NCI-H2171 (cell line): ENCODE results near the gene SLC46A1.

ENCODE experiments used
- DNase-seq: peaks from one replicate; lab custom pipeline; 2025; lab: John Stamatoyannopoulos, UW

Gene SLC46A1

DNA sequence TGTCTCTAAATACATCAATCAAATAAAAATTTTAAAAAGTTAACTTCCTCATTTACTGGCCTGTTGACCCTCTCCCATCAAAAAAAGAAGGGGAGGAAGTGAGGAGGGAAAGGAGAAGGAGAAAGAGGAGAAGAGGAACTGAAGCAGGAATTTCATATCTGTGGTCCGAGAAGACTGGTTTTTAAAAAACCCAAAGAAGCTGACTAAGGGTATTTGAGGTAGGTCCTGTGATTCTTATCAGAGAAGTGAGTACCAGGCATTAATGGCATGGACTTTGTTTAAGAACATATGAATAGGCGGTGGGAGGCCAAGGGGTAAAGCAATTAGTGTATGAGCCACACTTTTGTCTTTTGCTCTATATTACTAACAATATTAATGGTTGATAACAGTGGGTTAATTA is 2.0 kb downstream of the SLC46A1 start:
- no peak for DNase-seq

DNA sequence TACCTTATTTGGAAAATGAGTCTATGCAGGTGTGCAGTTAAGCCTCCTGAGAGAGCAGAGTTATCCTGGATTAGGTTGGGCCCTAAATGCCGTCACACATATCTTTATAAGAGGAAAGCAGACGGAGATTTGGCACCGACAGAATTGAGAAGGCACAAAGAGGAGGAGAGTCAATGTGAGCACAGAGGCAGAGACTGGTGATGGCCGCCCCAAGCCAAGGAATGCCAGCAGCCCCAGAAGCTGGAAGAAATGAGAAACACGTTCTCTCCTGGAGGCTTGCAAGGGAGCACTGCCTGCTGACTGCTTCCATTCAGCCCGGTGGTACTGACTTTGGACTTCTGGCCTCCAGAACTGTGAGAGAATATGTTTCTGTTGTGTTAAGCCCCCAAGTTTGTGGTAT is 3.2 kb downstream of the SLC46A1 start:
- no peak for DNase-seq

DNA sequence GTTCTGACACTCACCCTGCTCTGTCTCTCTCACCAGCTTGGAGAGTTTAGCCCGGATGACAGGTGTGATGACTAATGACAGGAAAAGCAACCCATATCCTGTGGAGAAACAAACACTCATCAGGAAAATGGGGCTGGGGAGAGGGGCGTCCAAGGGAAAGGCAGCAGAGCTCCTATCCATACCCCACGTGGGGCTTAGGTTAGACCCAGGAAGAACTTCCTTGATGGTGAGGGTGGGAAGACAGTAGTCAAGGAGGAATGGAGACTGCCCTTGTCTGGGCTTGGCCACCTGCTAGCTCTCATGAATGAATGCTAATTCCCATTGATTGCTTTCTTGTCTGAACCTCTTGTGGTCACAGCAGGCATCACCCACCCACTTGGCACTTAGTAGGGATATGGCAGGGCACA is 3.8 kb downstream of the SLC46A1 start:
- DNase-seq = no peak

DNA sequence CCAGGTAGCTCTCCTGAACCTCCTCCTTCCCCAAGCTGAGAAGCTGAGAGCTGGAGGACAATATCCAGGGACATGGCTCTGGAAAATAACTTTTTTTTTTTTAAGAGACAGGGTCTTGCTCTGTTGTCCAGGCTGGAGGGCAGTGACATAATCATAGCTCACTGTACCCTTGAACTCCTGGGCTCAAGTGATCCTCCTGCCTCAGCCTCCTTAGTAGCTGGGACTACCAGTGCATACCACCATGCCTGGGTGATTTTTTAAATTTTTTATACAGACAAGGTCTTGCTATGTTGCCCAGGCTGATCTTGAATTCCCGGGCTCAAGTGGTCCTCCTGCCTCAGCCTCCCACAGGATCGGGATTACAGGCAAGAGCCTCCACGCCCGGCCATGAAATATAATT is 6.2 kb downstream of the SLC46A1 start:
- no peak for DNase-seq

DNA sequence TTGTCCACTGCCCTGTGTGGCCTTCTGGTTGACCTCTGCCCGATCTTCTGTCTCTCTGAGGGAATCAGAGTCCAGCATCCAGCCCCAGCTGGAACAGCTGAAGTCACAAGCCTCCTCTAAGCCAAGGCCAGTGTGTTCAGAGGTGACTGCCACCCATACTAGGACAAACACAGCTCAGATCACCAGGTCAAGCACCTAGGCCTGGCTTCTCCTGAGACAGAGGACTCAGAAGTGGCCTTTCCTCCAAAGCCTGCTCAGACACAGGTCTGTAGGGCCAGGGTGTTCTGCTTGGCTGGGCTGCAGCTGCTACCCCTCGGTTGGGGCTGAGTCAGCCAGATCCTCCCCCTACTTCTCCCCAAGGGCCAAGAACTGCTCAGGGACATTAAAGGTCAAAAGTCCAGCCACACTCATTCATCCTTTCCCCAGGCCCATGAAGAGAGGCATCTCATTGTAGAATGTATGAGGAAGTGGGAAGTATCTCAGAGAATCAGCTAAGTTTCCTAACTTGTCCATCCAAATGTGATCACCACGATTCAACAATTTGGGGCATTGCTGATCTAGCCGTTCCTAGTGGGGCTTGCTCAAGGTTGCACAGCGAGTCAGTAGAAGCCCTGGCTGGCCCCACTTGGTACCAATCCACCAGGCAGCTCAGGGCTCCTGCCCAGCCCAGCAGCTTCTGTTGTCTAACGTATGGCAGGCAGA is 7.6 kb downstream of the SLC46A1 start:
- DNase-seq = no peak

DNA sequence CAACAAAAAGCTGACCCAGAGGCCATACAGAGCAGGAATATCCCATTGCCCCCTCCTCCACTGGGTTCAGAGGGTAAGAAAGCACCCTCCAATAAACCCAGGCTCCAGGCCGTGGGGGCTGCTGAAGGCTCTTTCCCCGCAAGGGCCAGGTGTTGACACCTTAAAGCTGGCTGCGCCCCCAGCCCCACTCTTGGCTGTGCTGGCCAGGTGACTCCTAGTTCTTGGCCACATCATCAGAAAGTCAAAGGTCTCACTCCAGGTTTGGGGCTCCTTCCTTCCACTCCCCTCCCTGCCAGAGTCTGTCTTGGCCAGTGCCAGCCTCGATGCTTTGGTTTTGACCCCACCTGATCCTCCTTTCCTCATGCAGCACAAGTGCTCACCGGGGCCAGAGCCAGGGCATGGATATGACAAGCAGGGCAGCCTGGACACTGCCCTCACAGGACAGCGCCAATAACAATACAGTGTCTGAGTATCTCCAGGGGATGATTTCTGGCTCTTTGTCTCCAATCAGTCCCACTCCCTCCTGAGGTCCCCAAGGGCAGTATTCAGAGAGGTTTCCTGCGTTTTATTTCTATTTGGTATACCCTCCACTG is 8.2 kb downstream of the SLC46A1 start:
- DNase-seq = no peak

DNA sequence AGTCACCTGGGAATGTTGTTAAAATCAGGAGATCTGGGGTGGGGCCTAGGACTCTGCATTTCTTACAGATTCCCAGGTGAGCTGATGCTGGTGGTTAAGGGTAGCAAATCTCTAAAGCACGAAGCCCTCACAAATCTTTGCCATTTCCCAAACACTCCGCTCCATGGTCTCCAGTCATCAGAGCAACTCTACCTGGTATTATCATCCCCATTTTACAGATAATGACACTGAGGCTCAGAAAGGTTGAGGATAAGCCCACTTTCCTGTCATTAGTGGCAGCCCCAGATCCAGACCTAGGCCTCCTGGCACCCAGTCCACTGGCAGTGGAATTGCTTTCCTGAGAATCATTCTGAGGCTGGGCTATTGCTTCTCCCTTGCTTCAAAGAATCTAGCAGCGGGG is 8.7 kb downstream of the SLC46A1 start:
- DNase-seq = no peak

DNA sequence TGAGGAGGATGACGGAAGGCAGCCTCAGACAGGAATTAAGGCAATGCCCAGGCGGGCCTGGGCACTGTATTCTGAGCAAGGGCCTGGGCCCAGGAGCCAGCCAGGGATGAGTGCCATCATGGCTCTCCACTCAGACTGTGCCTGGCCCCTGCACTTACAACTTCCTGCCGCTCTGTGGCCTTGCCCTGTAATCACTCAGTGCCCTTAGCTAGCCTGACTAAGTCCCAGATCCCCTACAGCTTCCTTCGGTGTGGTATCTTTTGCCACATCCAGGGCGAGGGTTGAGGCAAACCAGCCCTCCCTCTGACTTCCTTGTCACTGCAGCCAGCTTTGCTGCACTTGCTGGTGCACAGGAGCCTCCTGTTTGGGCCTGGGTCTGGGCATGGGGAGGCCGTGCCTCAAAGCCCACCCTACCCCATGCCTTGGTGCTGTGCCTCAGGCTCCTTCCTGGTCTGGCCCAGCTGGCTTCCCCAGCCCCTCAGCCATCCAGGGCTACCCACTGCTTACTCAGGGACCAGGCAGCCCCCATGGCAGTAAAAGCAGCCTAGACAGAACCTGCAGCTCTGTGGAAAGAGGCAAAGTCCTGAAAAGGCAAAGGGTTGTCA is 9.3 kb downstream of the SLC46A1 start:
- DNase-seq = no peak

DNA sequence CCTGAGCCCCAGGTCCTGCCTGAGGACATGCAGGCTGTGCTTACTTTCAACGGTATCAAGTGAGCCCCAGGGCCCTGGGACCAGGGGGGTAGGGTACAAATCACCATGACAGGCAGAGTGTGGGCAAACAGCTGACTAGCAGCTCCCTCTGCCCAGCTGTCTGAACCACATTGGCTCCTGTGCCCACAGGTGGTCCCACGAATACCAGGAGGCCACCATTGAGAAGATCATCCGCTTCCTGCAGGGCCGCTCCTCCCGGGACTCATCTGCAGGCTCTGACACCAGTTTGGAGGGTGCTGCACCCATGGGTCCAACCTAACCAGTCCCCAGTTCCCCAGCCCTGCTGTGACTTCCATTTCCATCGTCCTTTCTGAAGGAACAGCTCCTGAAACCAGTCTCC is 10.0 kb downstream of the SLC46A1 start:
- no peak for DNase-seq

DNA sequence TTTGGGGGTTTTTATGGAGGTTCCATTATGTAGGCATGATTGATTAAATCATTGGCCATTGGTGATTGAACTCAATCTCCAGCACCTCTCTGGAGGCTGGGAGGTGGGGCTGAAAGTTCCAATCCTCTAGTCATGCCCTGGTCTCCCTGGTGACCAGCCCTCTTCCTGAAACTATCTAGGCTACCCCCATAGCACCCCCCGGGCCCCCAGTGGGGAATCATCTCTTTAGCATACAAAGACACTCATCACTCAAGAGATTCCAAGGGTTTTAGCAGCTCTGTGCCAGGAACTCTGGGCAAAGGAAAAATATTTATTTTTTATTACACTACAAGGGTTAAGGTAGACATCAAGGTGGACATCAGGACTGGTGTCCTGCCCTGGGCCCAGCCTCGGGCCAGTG is 10.6 kb downstream of the SLC46A1 start:
- no peak for DNase-seq

DNA sequence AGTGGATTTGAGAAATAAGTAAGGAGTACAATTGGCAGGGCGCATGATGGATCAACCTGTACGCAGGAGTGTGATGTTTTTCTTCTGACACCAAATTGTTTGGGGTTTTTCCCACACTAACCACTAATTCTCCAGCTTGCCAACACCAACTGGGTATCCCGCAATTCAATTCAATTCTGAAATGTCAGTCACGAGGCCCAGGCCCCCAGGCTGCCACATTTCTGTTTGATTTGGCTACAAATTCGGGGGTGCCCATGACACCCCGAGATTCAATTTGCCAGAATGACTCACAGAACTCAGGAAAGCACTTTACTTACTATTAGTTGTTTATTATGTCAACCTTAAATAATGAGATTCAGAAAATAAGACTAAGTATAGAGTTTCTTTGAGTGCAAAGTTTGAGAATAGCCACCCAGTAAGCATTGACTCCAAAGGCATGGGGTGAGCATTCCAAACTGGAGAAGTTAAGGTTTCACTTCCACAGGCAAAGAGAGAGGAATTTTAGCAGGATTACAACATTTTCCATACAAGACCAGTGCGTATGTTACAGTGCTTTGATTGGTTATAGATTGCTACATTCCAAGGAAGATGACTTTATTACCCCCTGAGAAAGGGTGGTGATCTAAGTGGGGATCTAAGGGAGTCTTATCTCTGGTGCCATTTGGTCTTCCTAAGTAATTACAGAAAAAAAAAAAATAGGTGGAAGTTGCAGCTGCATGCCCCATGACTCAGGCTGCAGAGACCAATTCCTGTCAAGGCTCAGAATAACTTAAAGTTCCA is 11.5 kb downstream of the SLC46A1 start:
- DNase-seq = no peak

DNA sequence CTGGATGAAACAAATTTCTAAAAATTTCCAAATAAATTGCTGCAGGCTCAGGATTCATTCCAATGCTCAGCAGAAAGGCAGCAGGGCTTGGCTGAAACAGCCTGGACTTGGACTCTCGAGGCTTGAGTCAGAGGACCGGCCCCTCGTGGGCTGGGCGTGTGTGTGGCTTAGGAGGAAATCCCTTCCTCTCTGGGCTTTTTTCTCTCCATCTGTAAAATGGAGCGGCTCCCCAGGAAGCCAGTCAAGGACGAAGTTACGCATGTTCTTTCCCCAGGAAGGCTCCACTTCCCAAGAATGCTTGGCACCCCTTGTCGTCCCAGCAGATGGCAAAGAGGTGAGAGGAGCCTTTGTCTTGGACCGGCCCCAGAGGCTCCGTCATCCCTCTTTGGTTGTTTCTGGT is 13.5 kb downstream of the SLC46A1 start:
- DNase-seq = no peak

DNA sequence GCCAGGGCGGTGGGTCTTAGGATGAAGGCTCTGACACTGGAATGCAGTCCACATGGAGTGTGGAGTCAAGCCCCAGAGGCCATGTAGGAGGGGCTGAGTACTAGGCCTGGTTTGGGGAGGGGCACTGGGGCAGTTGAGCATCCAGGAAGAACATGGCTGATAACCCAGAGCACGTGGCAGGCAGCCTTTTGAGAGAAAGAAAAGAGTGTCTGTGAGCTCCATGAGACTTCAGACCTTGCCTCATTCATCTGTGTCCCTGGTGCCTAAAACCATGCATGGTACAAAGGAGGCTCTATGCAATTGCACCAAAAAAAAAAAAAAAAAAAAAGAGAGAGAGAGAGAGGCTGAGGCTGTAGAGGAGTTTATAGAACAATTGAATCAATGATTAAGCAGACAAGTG is 14.6 kb downstream of the SLC46A1 start:
- no peak for DNase-seq

DNA sequence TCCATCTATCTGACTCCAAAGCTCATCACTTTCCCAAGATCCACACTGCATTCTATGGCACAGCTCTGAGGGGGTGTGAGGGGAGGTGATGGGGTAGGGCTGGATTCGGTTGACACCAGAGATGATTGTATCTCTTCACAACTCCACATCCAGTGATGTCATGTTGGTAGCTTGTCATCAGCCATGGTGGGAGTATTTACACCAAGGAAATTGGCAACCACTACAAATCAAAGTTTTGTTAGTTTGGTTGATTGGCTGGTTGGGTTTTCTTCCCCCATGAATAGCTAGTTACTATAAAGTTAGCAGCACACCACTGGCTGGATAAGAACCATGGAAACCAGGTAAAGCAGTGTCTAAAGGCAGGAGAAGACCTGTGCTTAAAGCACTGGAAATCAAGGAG is 15.0 kb downstream of the SLC46A1 start:
- DNase-seq = no peak

DNA sequence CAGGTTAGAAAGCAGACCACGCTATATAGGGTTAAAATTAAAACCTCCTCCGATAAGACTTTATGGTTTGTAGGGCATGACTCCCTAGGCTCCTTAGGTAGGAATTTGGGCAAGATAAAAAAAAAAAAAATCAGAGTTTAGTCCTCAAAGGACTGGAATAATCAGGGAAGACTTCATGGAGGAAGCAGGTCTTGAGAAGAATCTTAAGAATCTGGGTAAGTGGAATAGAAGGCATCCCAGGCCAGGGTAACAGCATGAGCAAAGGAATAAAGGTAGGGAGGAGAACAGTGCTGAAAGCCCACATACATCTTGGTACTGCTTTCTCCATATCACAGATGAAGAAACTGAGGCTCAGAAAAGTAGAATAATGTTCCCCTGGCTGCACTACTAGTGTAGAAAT is 15.4 kb downstream of the SLC46A1 start:
- no peak for DNase-seq

DNA sequence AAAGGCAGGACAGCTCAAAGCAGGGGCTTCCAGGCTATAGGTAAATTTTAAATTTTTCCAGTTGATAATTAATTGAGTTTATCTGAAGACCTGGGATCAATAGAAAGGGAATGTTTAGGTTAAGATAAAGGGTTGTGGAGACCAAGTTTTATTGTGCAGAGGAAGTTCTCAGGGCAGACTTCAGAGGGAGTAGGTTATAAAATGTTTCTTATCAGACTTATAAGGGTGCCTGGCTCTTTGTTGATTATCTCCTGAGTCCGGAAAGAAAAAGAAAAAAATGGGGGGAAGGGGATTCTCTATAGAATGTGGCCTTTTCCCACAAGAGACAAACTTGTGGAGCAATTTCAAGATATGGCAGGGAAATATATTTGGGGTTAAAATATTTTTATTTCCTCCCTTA is 15.9 kb downstream of the SLC46A1 start:
- DNase-seq = no peak

DNA sequence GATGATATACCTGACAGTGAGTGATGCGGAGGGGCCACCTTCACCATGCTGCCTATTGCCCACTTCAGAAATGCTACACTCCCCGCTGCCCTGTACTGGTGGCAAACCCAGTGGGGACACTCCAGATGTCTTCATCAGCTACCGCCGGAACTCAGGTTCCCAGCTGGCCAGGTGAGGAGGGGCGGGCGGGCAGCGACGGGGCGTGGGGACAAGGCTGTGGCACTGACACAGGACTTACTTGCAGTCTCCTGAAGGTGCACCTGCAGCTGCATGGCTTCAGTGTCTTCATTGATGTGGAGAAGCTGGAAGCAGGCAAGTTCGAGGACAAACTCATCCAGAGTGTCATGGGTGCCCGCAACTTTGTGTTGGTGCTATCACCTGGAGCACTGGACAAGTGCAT is 17.9 kb downstream of the SLC46A1 start:
- DNase-seq = no peak

DNA sequence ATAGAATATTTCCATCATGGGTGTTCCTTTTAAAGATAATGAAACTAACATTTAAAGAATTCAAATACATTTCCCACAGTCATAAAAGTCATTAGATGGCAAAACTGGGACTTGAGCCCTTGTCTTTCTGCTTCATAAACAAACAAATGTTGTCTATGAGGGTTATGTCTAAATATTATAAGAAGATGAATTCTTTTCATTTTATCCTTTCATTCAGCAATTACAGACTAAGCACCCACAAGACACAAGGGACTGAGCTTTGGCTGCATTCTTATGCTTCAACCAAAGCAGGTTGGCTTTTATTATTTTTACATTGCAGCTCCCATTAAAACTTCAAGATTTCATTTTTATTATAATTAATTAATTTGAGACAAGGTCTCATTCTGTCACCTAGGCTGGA is 19.6 kb downstream of the SLC46A1 start:
- DNase-seq = no peak

DNA sequence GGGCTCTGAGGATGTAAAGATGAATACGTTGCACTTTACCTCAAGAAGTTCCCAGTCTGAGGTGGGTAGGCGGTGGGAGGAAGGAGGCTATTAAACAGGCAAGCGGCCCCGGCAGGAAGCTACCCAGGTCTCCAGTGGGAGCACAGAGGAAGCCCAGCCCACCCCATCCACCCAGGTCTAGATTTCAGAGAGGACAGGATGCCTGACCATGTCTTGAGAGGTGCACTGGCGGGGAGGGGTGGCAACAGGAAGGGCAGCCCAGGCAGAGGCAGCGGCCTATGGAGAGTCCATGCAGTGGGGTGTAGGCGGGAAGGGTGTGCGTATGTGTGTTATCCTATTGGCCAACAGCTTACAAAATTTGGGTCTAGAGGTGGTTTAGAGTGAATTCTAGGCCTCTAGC is 20.6 kb downstream of the SLC46A1 start:
- no peak for DNase-seq

DNA sequence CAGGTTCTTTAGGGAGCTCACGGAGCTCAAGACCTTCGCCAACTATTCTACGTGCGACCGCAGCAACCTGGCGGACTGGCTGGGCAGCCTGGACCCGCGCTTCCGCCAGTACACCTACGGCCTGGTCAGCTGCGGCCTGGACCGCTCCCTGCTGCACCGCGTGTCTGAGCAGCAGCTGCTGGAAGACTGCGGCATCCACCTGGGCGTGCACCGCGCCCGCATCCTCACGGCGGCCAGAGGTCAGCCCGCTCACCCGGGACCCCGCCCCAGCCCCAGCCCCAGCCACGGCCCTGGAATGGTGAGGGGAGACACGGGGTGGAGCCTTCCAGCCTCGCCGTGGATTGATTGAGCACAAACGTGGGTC is 21.0 kb downstream of the SLC46A1 start:
- no peak for DNase-seq

DNA sequence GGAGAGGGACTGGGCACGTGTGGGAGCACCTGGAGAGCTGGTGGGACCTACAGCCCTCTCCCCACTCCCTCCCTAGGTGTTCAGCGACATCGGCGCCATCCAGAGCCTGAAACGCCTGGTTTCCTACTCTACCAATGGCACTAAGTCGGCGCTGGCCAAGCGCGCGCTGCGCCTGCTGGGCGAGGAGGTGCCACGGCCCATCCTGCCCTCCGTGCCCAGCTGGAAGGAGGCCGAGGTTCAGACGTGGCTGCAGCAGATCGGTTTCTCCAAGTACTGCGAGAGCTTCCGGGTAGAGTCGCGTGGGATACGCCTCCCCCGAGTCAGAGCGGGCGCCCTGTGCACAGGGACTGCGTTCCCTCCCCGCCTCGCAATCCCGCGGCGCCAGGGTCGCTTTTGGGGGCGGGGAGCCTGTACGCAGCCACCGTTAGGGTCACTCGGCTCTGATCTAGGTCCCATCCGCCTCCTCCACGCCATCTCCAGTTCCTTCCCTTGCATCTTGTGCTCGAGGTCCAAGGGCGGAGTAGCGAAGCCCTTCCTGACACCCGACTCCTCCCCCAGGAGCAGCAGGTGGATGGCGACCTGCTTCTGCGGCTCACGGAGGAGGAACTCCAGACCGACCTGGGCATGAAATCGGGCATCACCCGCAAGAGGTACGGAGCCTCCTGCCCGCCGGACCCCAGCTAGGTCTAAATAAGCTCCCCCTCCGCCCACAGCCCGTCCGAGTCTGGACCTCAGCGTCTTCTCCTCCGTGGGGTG is 21.6 kb downstream of the SLC46A1 start:
- DNase-seq = no peak

DNA sequence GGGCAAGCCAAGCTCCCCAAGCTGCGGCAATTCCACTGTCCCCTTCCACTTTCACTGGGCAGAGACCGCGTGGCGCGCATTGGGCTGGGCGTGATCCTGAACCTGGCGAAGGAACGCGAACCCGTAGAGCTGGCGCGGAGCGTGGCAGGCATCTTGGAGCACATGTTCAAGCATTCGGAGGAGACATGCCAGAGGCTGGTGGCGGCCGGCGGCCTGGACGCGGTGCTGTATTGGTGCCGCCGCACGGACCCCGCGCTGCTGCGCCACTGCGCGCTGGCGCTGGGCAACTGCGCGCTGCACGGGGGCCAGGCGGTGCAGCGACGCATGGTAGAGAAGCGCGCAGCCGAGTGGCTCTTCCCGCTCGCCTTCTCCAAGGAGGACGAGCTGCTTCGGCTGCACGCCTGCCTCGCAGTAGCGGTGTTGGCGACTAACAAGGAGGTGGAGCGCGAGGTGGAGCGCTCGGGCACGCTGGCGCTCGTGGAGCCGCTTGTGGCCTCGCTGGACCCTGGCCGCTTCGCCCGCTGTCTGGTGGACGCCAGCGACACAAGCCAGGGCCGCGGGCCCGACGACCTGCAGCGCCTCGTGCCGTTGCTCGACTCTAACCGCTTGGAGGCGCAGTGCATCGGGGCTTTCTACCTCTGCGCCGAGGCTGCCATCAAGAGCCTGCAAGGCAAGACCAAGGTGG is 24.7 kb downstream of the SLC46A1 start:
- no peak for DNase-seq
